HepG2 (cell line): ENCODE measurements around the gene ZFR2. TPM values are rescaled to one million over a fixed set of nuclear protein-coding genes. Genes with fewer than 3 reads are reported as not detected.

Source experiments
- ATF1 ChIP-seq: IDR thresholded peaks from 2 replicates; pipeline ENCODE4 v1.6.1; 2016; ENCODE audit warnings: mild to moderate bottlenecking, control low read depth
- EEA1 ChIP-seq: sonication (generic); formaldehyde crosslinking; IDR thresholded peaks from 2 replicates; pipeline ENCODE4 v1.5.1; 2020; ENCODE audit warnings: mild to moderate bottlenecking, missing genetic modification reagents, borderline replicate concordance
- HMG20A ChIP-seq: IDR thresholded peaks from 2 replicates; pipeline ENCODE4 v1.6.1; 2016; ENCODE audit warnings: borderline replicate concordance
- KIAA2018 ChIP-seq: sonication (generic); formaldehyde crosslinking; IDR thresholded peaks from 2 replicates; pipeline ENCODE4 v1.5.0; 2020; ENCODE audit warnings: mild to moderate bottlenecking, missing genetic modification reagents, borderline replicate concordance
- MAFF ChIP-seq: IDR thresholded peaks from 2 replicates; pipeline ENCODE4 v1.6.1; 2011; ENCODE audit warnings: low read depth, low read length, improper control_type of control experiment
- POGZ ChIP-seq: sonication (generic); formaldehyde crosslinking; IDR thresholded peaks from 2 replicates; pipeline ENCODE4 v1.4.0; 2020; ENCODE audit warnings: mild to moderate bottlenecking, missing genetic modification reagents
- POLR2AphosphoS2 ChIP-seq: IDR thresholded peaks from 2 replicates; pipeline ENCODE4 v1.6.1; 2011; ENCODE audit warnings: low read depth, low read length, improper control_type of control experiment
- RFX1 ChIP-seq: fragments of 450-650 bp; IDR thresholded peaks from 2 replicates; pipeline ENCODE4 v1.6.1; 2017
- UBTF ChIP-seq: sonication (generic); formaldehyde crosslinking; IDR thresholded peaks from 2 replicates; pipeline ENCODE4 v1.4.0; 2020; ENCODE audit warnings: mild to moderate bottlenecking, missing genetic modification reagents
- ZC3H13 ChIP-seq: sonication (generic); formaldehyde crosslinking; IDR thresholded peaks from 2 replicates; pipeline ENCODE4 v1.8.1; 2023; ENCODE audit warnings: mild to moderate bottlenecking, missing genetic modification reagents, moderate library complexity
- ZEB1 ChIP-seq: IDR thresholded peaks from 2 replicates; pipeline ENCODE4 v1.6.1; 2012; ENCODE audit warnings: mild to moderate bottlenecking, low read depth, inconsistent platforms; ENCODE audit not compliant: insufficient replicate concordance
- ZNF18 ChIP-seq: sonication (generic); formaldehyde crosslinking; IDR thresholded peaks from 2 replicates; pipeline ENCODE4 v1.8.0; 2022; ENCODE audit warnings: mild to moderate bottlenecking, missing genetic modification reagents; ENCODE audit not compliant: insufficient replicate concordance
- ZNF207 ChIP-seq: fragments of 450-650 bp; IDR thresholded peaks from 2 replicates; pipeline ENCODE4 v1.6.1; 2016; ENCODE audit warnings: antibody characterized with exemption, borderline replicate concordance
- ZNF451 ChIP-seq: sonication (generic); formaldehyde crosslinking; IDR thresholded peaks from 2 replicates; pipeline ENCODE4 v1.5.0; 2020; ENCODE audit warnings: mild to moderate bottlenecking, missing genetic modification reagents
- ZNF660 ChIP-seq: sonication (generic); formaldehyde crosslinking; IDR thresholded peaks from 2 replicates; pipeline ENCODE4 v1.5.1; 2020; ENCODE audit warnings: mild to moderate bottlenecking, low read depth, missing genetic modification reagents, borderline replicate concordance
- polyA plus RNA-seq, 8 experiments: library from polyadenylated mRNA; depleted of rRNA in 3 of 8; stranded (reverse) in 7 of 8; unstranded in 1 of 8; fragments of >200 nt; fragmentation: Illumina TruSeq in 4 of 8; extraction: Trizol in 4 of 8; gene quantifications; 2 replicates each; pipeline versions ENCODE4 v1.2.1 to v1.2.3, GENCODE V29; 2011 to 2016; ENCODE audit warnings: low read depth in 4 of 8, missing spikeins in 1 of 8, mixed read lengths in 1 of 8; ENCODE audit not compliant: insufficient read depth in 1 of 8
- total RNA-seq, 5 experiments: library from RNA; depleted of rRNA; stranded (reverse); fragments of >200 nt; fragmentation: Illumina TruSeq; extraction: Trizol; gene quantifications; 2 replicates each; pipeline ENCODE4 v1.2.3, GENCODE V29; 2016; ENCODE audit warnings: low read depth in 1 of 5

Gene ZFR2
- total and polyA plus RNA-seq, 2 of the 13 experiments (the other 11 are each of a cell fraction or from before 2014, with no cell fraction given): 0.37 to 0.69 TPM

GRCh38 chr19:3762501-3763459 lies 106.1 kb downstream of the ZFR2 start, which contains the start of gene MRPL54 (continued):
- TF ChIP-seq UBTF (CRISPR knock-in tag): no peak
- TF ChIP-seq HMG20A: no peak
- peak; percentile 71; the same call in 1 of the 2 replicates for TF ChIP-seq RFX1
- TF ChIP-seq ZNF451 (CRISPR knock-in tag): 0 out of 2 replicates have a peak, but pooled peaks have one; percentile 41
- peak; percentile 81; the same call in 1 of the 2 replicates for TF ChIP-seq POLR2AphosphoS2
- no peak for TF ChIP-seq EEA1
- no peak for TF ChIP-seq MAFF
- peak; percentile 39 for TF ChIP-seq ZNF18 (CRISPR knock-in tag)
- no peak for TF ChIP-seq ZC3H13 (CRISPR knock-in tag)
- no peak for TF ChIP-seq KIAA2018 (CRISPR knock-in tag)
- TF ChIP-seq POGZ (CRISPR knock-in tag): 0 out of 2 replicates have a peak, but pooled peaks have one; percentile 29
- TF ChIP-seq ZEB1: no peak
- no peak for TF ChIP-seq ZNF207
- TF ChIP-seq ATF1 (CRISPR knock-in tag): peak; percentile 95
- no peak for TF ChIP-seq ZNF660
